ENCODE measurements around the gene ZNF280A. TPM values are rescaled to one million over a fixed set of nuclear protein-coding genes. Genes with fewer than 3 reads are reported as not detected.
"Not testable (repeated sequence)": the region's sequence is repeated elsewhere in the genome, so short reads cannot be mapped to it uniquely, and the experiment has no call there.

The ZNF280A gene
- total and polyA plus RNA-seq, 2 experiments from 2014 or later = not detected

GRCh38 chr22:22515890-22516289 is 4.2 kb downstream of the ZNF280A start:
- no peaks in the 10 kb centered on the region for H3F3A ChIP-seq (replicated peaks; ENCODE audit: low read depth)
- H3K4me1 ChIP-seq (ENCODE audit: insufficient read depth) = no peaks in the 10 kb centered on the region
- no peak overlapping the region for H3K27ac Mint-ChIP-seq
- TF ChIP-seq REST (IDR thresholded peaks at IDR 0.05; ENCODE audit: unreplicated experiment) (no peak), ZNF462 (CRISPR knock-in tag; IDR thresholded peaks at IDR 0.05) (no peak), ETS1 (IDR thresholded peaks at IDR 0.05) (no peak), ZNF114 (CRISPR knock-in tag; IDR thresholded peaks at IDR 0.05) (no peak), NANOG (IDR thresholded peaks at IDR 0.05; ENCODE audit: borderline replicate concordance) (no peak), CREB1 (CRISPR knock-in tag; IDR thresholded peaks at IDR 0.05; ENCODE audit: low read depth) (no peak), JUNB (IDR thresholded peaks at IDR 0.05; ENCODE audit: unreplicated experiment) (no peak), EZH2 (IDR thresholded peaks at IDR 0.05; ENCODE audit: low read depth, unreplicated experiment) (no peak)
- TF ChIP-seq, protein P1, sequence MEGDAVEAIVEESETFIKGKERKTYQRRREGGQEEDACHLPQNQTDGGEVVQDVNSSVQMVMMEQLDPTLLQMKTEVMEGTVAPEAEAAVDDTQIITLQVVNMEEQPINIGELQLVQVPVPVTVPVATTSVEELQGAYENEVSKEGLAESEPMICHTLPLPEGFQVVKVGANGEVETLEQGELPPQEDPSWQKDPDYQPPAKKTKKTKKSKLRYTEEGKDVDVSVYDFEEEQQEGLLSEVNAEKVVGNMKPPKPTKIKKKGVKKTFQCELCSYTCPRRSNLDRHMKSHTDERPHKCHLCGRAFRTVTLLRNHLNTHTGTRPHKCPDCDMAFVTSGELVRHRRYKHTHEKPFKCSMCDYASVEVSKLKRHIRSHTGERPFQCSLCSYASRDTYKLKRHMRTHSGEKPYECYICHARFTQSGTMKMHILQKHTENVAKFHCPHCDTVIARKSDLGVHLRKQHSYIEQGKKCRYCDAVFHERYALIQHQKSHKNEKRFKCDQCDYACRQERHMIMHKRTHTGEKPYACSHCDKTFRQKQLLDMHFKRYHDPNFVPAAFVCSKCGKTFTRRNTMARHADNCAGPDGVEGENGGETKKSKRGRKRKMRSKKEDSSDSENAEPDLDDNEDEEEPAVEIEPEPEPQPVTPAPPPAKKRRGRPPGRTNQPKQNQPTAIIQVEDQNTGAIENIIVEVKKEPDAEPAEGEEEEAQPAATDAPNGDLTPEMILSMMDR (conservative IDR thresholded peaks at IDR 0.05; ENCODE audit: low read depth in 2 of 2) = no peak
- peaks cover 5% of the 10 kb centered on the region; the same call in 2 of the 3 replicates for H3K4me1 Mint-ChIP-seq
- H3K4me3 Mint-ChIP-seq = no peak overlapping the region
- peaks cover 60% of the 10 kb centered on the region for H3K27me3 Mint-ChIP-seq (ENCODE audit: insufficient read depth, low read depth, poor library complexity)
- no peaks in the 10 kb centered on the region for H3K79me2 ChIP-seq (replicated peaks; ENCODE audit: insufficient read depth)
- H3K9me2 ChIP-seq (ENCODE audit: insufficient read depth) = no peaks in the 10 kb centered on the region
- no peak for DNase-seq (ENCODE audit: low spot score)
- peaks cover 18% of the 10 kb centered on the region for H3K9me3 Mint-ChIP-seq
- no peak overlapping the region for H3K4me3 ChIP-seq
- no peak for ATAC-seq
- no peaks in the 10 kb centered on the region for H3K36me3 ChIP-seq (ENCODE audit: insufficient read depth)
- peaks cover 97% of the 10 kb centered on the region for H3K27me3 ChIP-seq (ENCODE audit: insufficient read depth)
- no peak overlapping the region for H3K27ac ChIP-seq (ENCODE audit: low read depth)
- no peak overlapping the region for H3K4me2 ChIP-seq
- no peaks in the 10 kb centered on the region; the same call in 1 of the 2 replicates for H4K20me1 ChIP-seq (replicated peaks; ENCODE audit: insufficient read depth)
- H3K36me3 Mint-ChIP-seq (ENCODE audit: low read depth) = no peaks in the 10 kb centered on the region; the same call in 2 of the 3 replicates
- H2AFZ ChIP-seq = no peak overlapping the region

- H3K27ac Mint-ChIP-seq; H3K4me1 Mint-ChIP-seq; H3K4me1 ChIP-seq (ENCODE audit: insufficient read depth); H3F3A ChIP-seq (replicated peaks; ENCODE audit: low read depth); H3K27ac ChIP-seq (ENCODE audit: low read depth); ATAC-seq; H4K20me1 ChIP-seq (replicated peaks; ENCODE audit: insufficient read depth); H2AFZ ChIP-seq; H3K9me2 ChIP-seq (ENCODE audit: insufficient read depth); H3K79me2 ChIP-seq (replicated peaks; ENCODE audit: insufficient read depth); H3K36me3 Mint-ChIP-seq (ENCODE audit: low read depth); DNase-seq (ENCODE audit: low spot score); H3K4me3 ChIP-seq; H3K4me2 ChIP-seq; H3K4me3 Mint-ChIP-seq; H3K36me3 ChIP-seq (ENCODE audit: insufficient read depth): not testable (repeated sequence)
- peaks cover 97% of the 10 kb centered on the region for H3K27me3 ChIP-seq (ENCODE audit: insufficient read depth)
- peaks cover 48% of the 10 kb centered on the region for H3K27me3 Mint-ChIP-seq (ENCODE audit: insufficient read depth, low read depth, poor library complexity)
- H3K9me3 Mint-ChIP-seq = peaks cover 27% of the 10 kb centered on the region
Observed at GRCh38 chr22:22514431-22514830, 5.6 kb downstream of the ZNF280A start.

Measured in GM23338 (cell line).